GM12878 (cell line): ENCODE results near the gene FUT7. TPM values are rescaled to one million over a fixed set of nuclear protein-coding genes. Genes with fewer than 3 reads are reported as not detected.

Source experiments
- ATAC-seq: fragments of 200-7000 bp; cut with Tn5 transposase; 3 replicates; pipeline ENCODE4 v1.9.1; 2020; ENCODE audit warnings: mild to moderate bottlenecking, moderate library complexity
- BruUV-seq: library from RNA; stranded (reverse); fragments of 400-500 nt; replicated peaks from 2 replicates; lab custom pipeline; 2021; lab: Mats Ljungman, UMichigan
- CTCF ChIA-PET: fragments of 300-600 bp; sonication (Branson Sonifier 250); formaldehyde crosslinking; extraction: SDS; loops from one replicate; lab custom pipeline; 2021; ENCODE audit warnings: inconsistent platforms; lab: Yijun Ruan, JAX
- POLR2A ChIA-PET: fragments of 350-600 bp; formaldehyde crosslinking; extraction: SDS; loops from one replicate; lab custom pipeline; 2021; ENCODE audit warnings: inconsistent platforms; lab: Charles Lee
- RAD21 ChIA-PET: fragments of 300-600 bp; sonication (Branson Sonifier 250); formaldehyde crosslinking; loops from one replicate; lab custom pipeline; 2023; ENCODE audit warnings: antibody characterized with exemption; ENCODE audit not compliant: unreplicated experiment; lab: Charles Lee
- SMC1A ChIA-PET: fragments of 300-600 bp; sonication (Branson Sonifier 250); formaldehyde crosslinking; loops from one replicate; lab custom pipeline; 2023; ENCODE audit not compliant: unreplicated experiment, uncharacterized antibody; lab: Charles Lee
- DNase-seq: peaks from one replicate; pipeline ENCODE4 v3.0.0-alpha.2; 2011; ENCODE audit warnings: low read depth, low spot score
- FAIRE-seq: peaks from 3 replicates; lab custom pipeline; 2011; peaks lifted over from hg19 to GRCh38; lab: Jason Lieb, UNC
- H2AFZ ChIP-seq: 2 replicates; pipeline ENCODE4 v1.6.0; 2011; ENCODE audit warnings: low read depth, low read length, control low read depth; ENCODE audit not compliant: control insufficient read depth
- H3K27ac ChIP-seq: 2 replicates; pipeline ENCODE4 v1.5.1; 2011; ENCODE audit warnings: control low read depth; ENCODE audit not compliant: control insufficient read depth, insufficient read depth
- H3K27me3 ChIP-seq, 2 experiments: replicated peaks in 1 of 2; 2 replicates each; pipeline versions ENCODE4 v1.6.0 to v1.6.1; 2011; ENCODE audit warnings: low read length in 1 of 2; ENCODE audit not compliant: control insufficient read depth in 2 of 2, insufficient read depth in 2 of 2
- H3K36me3 ChIP-seq, 2 experiments: 2 replicates each; pipeline ENCODE4 v1.5.1; 2011; ENCODE audit warnings: low read length in 1 of 2; ENCODE audit not compliant: control insufficient read depth in 2 of 2, insufficient read depth in 2 of 2
- H3K4me1 ChIP-seq: 2 replicates; pipeline ENCODE4 v1.6.1; 2011; ENCODE audit warnings: mild to moderate bottlenecking, low read length, moderate library complexity, mixed read lengths; ENCODE audit not compliant: control insufficient read depth, insufficient read depth
- H3K4me2 ChIP-seq: 2 replicates; pipeline ENCODE4 v1.6.0; 2011; ENCODE audit warnings: control low read depth; ENCODE audit not compliant: control insufficient read depth, insufficient read depth
- H3K4me3 ChIP-seq: fragments of 200-600 bp; sonication (generic); 2 replicates; pipeline ENCODE4 v1.5.1; 2016
- H3K79me2 ChIP-seq: 2 replicates; pipeline ENCODE4 v1.6.0; 2011; ENCODE audit warnings: low read length; ENCODE audit not compliant: control insufficient read depth, insufficient read depth
- H3K9ac ChIP-seq: 2 replicates; pipeline ENCODE4 v1.8.0; 2011; ENCODE audit warnings: low read length, control low read depth, mixed read lengths; ENCODE audit not compliant: control insufficient read depth, insufficient read depth
- H3K9me3 ChIP-seq: replicated peaks from 3 replicates; pipeline ENCODE4 v1.5.1; 2011; ENCODE audit warnings: mild to moderate bottlenecking, low read length; ENCODE audit not compliant: control insufficient read depth, insufficient read depth
- H4K20me1 ChIP-seq: 2 replicates; pipeline ENCODE4 v1.6.0; 2011; ENCODE audit not compliant: control insufficient read depth, insufficient read depth
- BHLHE40 ChIP-seq, 2 experiments: fragments of 450-650 bp in 1 of 2; IDR thresholded peaks; 2 replicates each; pipeline ENCODE4 v1.6.1; 2011 to 2017; ENCODE audit warnings: low read depth in 2 of 2, borderline replicate concordance in 1 of 2, improper control_type of control experiment in 1 of 2, low read length in 1 of 2, mild to moderate bottlenecking in 1 of 2
- BRCA1 ChIP-seq: IDR thresholded peaks from 2 replicates; pipeline ENCODE4 v1.6.1; 2011; ENCODE audit warnings: low read depth, low read length, improper control_type of control experiment
- ELK1 ChIP-seq: IDR thresholded peaks from 2 replicates; pipeline ENCODE4 v1.6.1; 2012; ENCODE audit warnings: low read depth, low read length, improper control_type of control experiment
- GATAD2B ChIP-seq: fragments of 450-650 bp; conservative IDR thresholded peaks from 2 replicates; pipeline ENCODE4 v1.6.1; 2017; ENCODE audit warnings: low read depth, mild to moderate bottlenecking, moderate library complexity
- HDAC2 ChIP-seq: fragments of 200-600 bp; sonication (generic); IDR thresholded peaks from 2 replicates; pipeline ENCODE4 v1.6.1; 2017
- NR2C2 ChIP-seq: IDR thresholded peaks from 2 replicates; pipeline ENCODE4 v1.6.1; 2011; ENCODE audit warnings: borderline replicate concordance, low read depth; ENCODE audit not compliant: control insufficient read depth, insufficient read length
- SMARCA5 ChIP-seq: fragments of 450-650 bp; IDR thresholded peaks from 2 replicates; pipeline ENCODE4 v1.6.1; 2017; ENCODE audit warnings: mild to moderate bottlenecking
- WGBS: methylation state at CpG from one replicate; pipeline ENCODE4 v1.1.6; 2016; ENCODE audit warnings: low lambda C conversion rate; ENCODE audit not compliant: insufficient replicate concordance, insufficient coverage; ENCODE audit errors: missing lambda C conversion rate; 5-methylcytosine and 5-hydroxymethylcytosine counted together
- in situ Hi-C: fragments of 300-500 bp; cut with MboI; formaldehyde crosslinking; loops from 9 replicates; pipeline ENCODE4 v1.14.3; 2018; ENCODE audit warnings: mixed read lengths
- intact Hi-C: fragments of 100-400 bp; cut with micrococcal nuclease; formaldehyde crosslinking; loops from one replicate; pipeline ENCODE4 v1.14.2; 2022; ENCODE audit not compliant: unreplicated experiment
- polyA plus RNA-seq, 11 experiments: library from polyadenylated mRNA; depleted of rRNA in 4 of 11; unstranded in 6 of 11; stranded (reverse) in 5 of 11; fragments of >200 nt; fragmentation: Nextera tagmentation in 4 of 11; fragmentation: Illumina TruSeq in 1 of 11; extraction: Ambion mirVana in 4 of 11; extraction: Trizol in 1 of 11; gene quantifications; 1 replicate in 1 of 11; 2 replicates in 10 of 11; pipeline versions ENCODE4 v1.2.1 to v1.2.3, GENCODE V29; 2011 to 2016; ENCODE audit warnings: inconsistent platforms in 2 of 11, missing spikeins in 2 of 11, low read depth in 1 of 11
- total RNA-seq, 4 experiments: library from RNA; depleted of rRNA in 3 of 4; stranded (reverse); fragments of >200 nt in 3 of 4; fragmentation: Illumina TruSeq in 1 of 4; extraction: Trizol in 1 of 4; gene quantifications; 2 replicates each; pipeline versions ENCODE4 v1.2.1 to v1.2.3, GENCODE V29; 2013 to 2021

FUT7 gene
- total and polyA plus RNA-seq, 10 of the 15 experiments (the other 5 are each of a cell fraction or from before 2014, with no cell fraction given), result 0.04 to 0.62 (median 0.20) TPM; not detected in 2

- TF ChIP-seq BHLHE40 (IDR thresholded peaks at IDR 0.05; ENCODE audit: borderline replicate concordance in 1 of 2, low read depth in 2 of 2, low read length in 1 of 2) (no peak), HDAC2 (no peak), ELK1 (no peak), SMARCA5 (no peak)
Observed at GRCh38 chr9:137020771-137021567, 10.9 kb downstream of the FUT7 start (continued).

DNA sequence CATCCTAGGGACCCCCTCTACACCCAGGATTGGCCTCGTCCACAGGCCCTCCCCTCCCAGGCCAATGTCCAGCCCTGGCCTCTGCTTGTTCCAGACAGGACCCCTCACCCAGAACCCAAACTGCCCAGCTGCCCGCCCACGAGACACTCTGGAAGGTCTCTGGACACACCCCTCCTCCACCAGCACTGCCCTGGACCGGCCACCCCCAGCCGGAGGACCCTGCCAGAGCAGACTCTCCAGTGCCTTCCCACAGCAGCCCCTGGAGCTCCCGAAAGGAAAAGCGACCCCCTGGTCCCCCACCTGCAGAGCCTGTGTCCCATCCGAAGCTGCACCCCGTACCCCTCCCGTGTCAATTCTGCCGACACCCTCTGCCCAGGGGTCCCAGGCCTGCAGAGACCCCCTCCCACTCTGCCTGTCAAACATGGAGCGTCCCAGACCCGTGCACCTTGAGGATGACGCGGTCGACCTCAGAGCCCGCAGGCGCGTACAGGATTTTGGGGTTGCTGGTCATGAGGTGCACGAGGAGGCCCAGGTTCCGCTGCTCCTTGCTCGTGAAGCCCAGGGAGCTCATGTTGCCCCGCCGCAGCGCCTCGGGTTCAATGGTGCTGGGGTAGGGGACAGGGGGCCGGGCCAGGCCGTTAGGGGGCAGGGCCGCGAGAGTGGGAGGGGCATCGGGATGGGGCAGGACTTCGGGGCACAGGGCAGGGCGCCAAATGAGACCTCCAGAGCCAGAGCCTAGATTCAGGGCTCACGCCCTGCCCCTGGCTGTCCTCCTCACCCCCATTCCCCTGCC, 11.8 kb downstream of the FUT7 start:
- no peak overlapping the region for H3K4me2 ChIP-seq
- H3K9ac ChIP-seq, result no peak overlapping the region

More for the DNA sequence above, 11.8 kb downstream of the FUT7 start:
- RAD21 ChIA-PET, result no interaction called here
- intact Hi-C loops, result no loop called here
- TF ChIP-seq GATAD2B, result no peak
- no peak for TF ChIP-seq ELK1
- no peak for TF ChIP-seq NR2C2
- no peak for TF ChIP-seq BRCA1
- H4K20me1 ChIP-seq, result no peaks in the 10 kb centered on the region
- no peaks in the 10 kb centered on the region for H3K36me3 ChIP-seq
- no peaks in the 10 kb centered on the region for H3K4me1 ChIP-seq
- ATAC-seq, result no peak
- H2AFZ ChIP-seq, result no peak overlapping the region
- BruUV-seq, result no TSS peak
- no peaks in the 10 kb centered on the region for H3K79me2 ChIP-seq
- in situ Hi-C loops, result no loop called here
- SMC1A ChIA-PET, result no interaction called here
- no peaks in the 10 kb centered on the region; the same call in 2 of the 3 replicates for H3K9me3 ChIP-seq
- H3K27me3 ChIP-seq, result no peaks in the 10 kb centered on the region
- CTCF ChIA-PET, result interaction anchor here (0.6 to 1.5 kb wide), 4 partner anchors 15 to 211 kb away, joined by 3 to 7 read pairs (median 4); no protein-coding TSS in a partner anchor
- 74% methylated on average over 27 of the region's 34 CpGs for WGBS
- POLR2A ChIA-PET, result interaction anchor here (0.6 to 1.3 kb wide), 2 partner anchors 10 to 27 kb away, joined by 3 to 4 read pairs; no protein-coding TSS in a partner anchor
- no peak overlapping the region for H3K27ac ChIP-seq
- no peak for DNase-seq
- no peak for FAIRE-seq
- H3K4me3 ChIP-seq, result no peak overlapping the region
